Posterior vena cava (tissue), 2 donors: Measurements from ENCODE around the gene EGFR. TPM values are rescaled to one million over a fixed set of nuclear protein-coding genes. Genes with fewer than 3 reads are reported as not detected.
A peak's percentile ranks its signal among the peaks of the same experiment; 100 is the strongest.

ENCODE experiments used
- DNase-seq: peaks from one replicate; pipeline ENCODE4 v3.0.0-alpha.2; 2020; ENCODE audit warnings: low spot score
- intact Hi-C, 2 donors: fragments of 100-400 bp; cut with DNase I; formaldehyde crosslinking; loops; one replicate each; pipeline versions ENCODE4 v1.14.1 to v1.14.2; 2022 to 2023
- total RNA-seq, 2 donors: library from RNA; stranded (reverse); fragmentation: NEBNext Ultra II Directional; extraction: Animal tissue kit (Norgen Biotek cat#: 25700); gene quantifications; one replicate each; pipeline ENCODE4 v1.2.1, GENCODE V29; 2021
- donor health status: DM: yes; HTN: yes; CAD: no.
- donor health status: DM: yes; HTN: yes; CAD: no.

Gene EGFR
- total RNA-seq, 2 donors from 2014 or later: 80.8 to 87.2 TPM

DNA sequence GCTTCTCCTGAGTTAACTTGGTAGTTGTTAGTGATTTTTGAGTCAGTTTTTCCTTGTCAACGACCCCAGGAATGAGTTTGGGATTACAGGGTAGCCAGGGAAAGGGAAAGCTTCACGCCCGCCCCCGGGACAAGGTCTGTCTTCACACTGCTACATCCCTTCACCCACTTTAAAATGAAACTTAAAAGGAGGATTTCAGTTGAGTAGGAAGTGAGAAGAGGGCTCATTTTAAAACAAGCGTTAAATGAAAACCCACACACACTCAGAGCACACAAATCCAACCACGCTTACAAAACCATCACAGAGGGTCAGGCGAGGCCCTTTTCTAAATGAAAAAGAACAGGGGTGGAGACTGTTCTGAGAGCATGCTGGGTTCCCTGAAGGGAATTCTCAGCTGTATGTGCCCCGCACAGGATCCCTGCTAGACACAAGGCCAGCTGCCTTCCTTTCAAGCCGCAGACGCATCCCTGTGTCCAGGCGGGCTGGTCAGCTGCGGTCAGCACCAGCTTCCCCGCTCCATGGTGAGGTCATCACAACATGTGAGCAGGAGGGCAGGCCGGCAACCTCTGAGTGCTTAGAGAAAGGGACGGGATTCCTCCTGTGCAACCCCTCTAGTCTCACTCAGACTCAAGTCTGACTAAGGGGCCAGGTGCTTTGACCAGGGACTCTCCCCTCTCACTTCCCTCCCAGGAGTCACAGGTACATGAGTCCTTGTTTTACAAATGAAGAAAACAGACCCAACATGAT is 111.8 kb downstream of the EGFR start:
- intact Hi-C loops: no loop called here
- DNase-seq: no peak

DNA sequence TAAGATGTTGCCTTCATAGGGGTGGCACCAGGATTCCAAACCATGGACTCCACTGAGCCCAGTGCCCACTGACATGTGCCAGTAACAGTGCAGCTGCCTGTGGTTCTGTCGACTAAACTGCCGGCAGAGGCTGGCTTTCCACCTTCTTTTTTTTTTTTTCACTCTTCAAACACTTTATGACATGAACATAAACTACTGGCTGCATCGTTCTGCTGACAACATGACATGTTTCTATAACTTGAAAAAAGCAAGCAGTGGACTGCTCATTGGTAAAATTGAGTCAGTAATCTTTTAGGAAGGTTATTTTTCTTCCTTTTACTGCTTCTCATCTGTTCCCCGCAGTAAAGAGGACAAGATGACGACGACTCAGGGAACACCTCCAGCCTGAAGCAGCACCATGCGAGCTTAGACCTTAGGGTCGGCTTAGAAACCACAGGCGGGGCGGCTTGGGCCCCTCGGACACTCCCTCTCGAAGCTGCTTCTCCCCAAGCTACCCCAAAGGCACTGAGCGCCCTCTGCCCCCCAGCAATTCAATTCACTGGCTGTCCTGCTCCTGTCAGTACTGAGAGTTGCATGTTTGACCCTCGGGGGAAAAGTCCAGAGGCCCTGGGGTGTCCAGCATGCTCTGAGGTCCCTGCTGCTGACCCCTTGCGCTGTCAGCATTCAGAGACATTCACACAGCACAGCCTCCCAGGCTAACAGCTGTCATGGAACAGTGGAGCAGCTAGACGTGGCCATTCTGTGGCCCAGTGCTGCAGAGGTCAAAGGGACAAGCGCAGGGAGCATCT is 112.5 kb downstream of the EGFR start:
- intact Hi-C loops: no loop called here
- DNase-seq: no peak

DNA sequence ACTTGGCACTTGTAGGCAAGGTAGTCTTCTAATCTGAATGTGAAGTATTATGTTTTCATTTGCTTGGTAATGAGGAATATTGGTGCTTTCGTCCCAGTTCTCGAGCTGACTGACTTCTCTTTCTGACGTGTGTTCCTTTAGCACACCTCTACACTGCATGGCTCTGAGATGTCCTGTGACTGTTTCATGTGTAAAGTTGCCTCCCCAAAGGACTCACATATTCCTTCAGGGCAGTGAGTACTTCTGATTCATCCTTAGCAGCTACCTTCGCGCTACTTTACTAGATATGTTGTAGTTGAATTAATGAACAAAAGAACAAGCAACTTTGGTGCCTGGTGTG is 113.7 kb downstream of the EGFR start:
- DNase-seq: no peak
- intact Hi-C loops: loop anchor here in 1 of 2 donors (2.0 kb wide), 1 partner anchor 112 kb away; no protein-coding TSS in a partner anchor

DNA sequence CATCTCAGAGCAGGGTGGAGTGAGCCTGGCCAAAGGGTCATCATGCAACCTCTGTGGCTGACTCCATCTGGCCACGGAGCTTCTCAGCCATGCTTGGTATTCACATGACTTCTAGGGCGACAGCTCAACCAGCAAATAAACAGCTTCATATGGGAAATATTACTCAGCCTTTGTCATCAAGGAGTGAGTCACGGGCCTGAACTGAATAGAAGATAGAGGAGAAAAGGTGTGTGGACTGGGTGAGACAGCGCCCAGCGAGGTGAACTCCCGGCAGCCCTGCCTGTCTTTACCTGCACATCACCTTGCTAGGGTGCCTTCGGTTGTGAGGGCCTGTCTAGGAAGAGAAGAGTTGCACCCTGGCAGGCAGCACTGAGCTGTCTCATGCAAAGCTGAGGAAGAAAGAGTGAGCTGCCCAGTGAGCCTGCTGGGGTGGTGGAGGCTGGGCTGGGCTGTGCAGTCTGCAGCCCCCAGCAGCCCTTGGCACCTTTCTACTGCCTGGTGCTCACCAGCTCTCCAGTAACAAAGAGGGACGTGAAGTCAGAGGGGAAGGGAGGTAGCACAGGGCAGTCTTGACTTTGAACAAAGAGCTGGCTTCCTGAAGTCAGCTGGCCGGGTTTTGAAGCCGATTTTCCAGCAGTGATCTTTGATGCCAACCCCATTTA is 114.2 kb downstream of the EGFR start:
- intact Hi-C loops: loop anchor here in 1 of 2 donors (2.0 kb wide), 1 partner anchor 112 kb away; no protein-coding TSS in a partner anchor
- peak; percentile 91 for DNase-seq

DNA sequence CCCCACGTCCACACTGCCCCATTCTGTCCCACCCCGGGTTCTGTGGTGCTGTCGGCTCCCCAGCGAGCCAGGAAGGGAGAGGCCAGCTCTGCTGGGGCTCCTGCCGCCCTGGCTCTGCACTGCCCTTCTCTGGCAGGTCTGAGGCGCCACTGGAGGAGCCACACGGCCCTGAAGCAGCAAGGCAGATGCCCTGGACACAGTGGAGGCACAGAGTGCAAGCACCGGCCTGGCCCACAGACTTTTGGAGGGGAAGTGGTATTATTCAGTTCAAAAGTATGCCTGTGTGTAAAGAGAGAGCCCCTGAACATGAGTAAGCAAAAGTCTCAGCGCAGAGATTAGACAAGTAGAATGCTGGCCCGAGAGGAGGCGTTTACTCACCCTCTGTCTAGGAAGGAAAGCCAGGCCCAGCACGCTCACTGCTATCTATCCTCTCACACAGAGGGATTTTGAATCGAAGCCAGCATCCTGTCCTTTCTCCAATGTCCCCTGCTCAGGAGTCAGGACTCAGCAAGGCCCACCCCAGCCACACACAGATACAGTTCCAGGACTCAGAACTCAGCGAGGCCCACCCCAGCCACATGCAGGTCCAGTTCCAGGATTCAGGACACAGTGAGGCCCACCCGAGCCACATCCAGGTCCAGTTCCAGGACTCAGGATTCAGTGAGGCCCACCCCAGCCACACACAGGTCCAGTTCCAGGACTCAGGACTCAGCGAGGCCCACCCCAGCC is 115.0 kb downstream of the EGFR start:
- intact Hi-C loops: loop anchor here in 1 of 2 donors (2.0 kb wide), 1 partner anchor 113 kb away; no protein-coding TSS in a partner anchor
- peak; percentile 91 for DNase-seq

DNA sequence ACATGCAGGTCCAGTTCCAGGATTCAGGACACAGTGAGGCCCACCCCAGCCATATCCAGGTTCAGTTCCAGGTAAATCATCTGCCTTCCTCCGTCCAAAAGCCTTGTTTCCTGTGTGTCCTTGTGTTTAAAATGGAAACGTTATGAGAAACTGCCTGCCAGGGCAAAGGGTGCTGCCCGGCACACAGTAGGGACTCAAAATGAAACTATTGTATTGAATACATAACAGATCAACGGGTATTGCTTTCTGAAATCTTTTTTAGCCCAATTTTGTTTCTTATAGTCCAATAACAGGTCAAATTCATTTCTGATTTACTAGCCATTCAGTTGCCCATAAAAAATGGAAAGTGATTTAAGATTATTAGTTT is 115.5 kb downstream of the EGFR start:
- DNase-seq: no peak
- intact Hi-C loops: no loop called here

DNA sequence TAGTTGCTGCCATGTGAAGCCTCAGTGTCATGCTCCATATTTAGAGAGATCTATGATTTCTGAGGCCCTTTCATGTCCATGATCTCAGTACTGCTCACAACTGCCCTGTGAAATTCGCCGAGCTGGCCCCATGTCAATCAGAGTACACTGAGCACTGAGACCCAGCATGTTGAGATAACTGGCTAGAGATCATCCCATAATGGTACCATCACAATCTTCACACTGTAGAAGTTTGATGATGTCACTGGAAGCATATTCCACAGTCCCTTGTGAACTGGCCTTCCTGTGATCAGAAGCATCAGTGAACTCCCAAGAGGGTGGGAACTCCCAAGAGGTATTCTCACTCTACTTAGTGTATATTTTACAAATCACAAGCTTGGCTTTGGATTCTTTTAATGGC is 116.0 kb downstream of the EGFR start:
- no peak for DNase-seq
- intact Hi-C loops: no loop called here

DNA sequence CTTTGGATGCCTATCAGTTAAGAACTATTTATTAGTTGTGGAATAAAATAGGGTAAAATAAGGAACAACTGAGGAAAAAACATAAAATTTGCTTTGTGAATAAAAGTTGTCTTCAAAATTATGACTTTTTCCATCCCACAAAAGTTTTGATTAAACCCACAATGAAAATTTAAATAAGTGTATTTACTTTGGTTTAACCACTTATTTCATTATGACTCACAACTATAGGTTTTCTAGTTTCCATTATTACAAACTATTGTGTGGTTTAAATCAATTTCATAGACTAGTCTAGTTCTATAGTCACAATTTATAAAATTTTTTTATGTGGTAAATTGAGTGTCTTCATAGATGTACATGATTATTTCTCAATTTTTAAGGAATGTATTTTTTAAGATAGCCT is 116.6 kb downstream of the EGFR start:
- DNase-seq: no peak
- intact Hi-C loops: no loop called here

DNA sequence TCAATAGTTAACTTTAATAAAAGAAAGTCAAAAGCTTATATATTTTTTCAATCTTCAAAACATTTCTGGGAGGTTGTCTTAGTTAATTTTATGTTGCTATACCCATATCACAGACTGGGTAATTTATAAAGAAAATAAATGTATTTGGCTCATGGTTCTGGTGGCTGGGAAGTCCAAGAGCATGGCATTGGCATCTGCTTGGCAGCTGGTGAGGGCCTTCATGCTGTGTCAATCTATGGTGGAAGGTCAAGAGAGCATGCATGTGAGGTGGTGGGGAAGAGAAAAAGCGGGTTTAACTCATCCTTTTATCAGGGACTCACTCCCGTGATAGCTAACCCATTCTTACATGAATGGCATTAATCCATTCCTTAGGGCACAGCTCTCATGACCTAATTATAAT is 119.8 kb downstream of the EGFR start:
- intact Hi-C loops: no loop called here
- no peak for DNase-seq

DNA sequence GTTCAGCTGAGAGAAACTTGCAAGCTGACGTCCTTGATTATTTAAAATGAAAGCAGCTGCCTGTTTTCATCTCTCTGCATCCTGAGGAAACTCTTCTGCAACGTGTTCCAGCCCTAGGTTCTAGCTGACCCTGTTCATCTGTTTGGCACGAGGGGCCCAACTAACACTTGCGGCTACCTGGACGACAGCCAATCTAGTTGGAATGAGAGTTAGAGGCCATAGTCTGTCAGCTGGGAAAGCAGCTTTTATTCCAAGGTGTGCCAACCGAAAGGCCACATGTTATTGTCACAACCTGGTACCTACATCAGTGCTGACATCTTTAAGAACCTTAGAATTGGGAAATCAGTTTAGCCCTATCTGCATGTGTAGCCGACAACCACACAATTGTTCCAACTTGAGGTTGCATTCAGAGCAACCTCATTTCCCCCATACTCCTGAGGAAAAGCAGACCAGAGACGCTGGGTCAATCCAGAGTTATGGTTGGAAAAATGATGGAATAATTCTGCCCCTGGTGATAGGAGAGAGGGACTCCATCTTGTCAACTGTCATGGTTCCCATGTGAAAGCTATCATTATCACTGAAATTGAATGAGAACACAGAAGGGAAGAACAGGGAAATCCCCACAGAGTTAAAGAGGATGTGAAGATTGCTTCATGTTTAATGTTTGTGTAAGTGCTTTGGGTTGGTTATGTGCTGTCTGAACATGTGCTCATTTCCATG is 121.6 kb downstream of the EGFR start:
- intact Hi-C loops: no loop called here
- DNase-seq: no peak

DNA sequence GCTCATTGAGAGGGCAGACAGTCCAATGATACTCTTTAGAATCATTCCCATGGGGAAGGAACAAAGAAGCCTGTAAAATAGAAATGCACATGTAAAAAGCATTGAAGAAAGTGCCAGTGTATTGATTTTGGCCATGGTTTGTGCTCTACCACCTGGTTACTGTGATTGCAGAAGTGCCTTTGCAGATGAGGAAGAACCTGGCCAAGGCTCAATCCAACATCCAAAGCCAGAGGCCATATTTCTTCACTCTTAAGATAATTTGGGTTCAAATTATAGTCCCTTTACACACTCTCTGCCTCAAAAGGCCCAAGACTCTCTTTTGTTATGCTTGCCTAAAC is 122.1 kb downstream of the EGFR start:
- intact Hi-C loops: no loop called here
- DNase-seq: no peak

DNA sequence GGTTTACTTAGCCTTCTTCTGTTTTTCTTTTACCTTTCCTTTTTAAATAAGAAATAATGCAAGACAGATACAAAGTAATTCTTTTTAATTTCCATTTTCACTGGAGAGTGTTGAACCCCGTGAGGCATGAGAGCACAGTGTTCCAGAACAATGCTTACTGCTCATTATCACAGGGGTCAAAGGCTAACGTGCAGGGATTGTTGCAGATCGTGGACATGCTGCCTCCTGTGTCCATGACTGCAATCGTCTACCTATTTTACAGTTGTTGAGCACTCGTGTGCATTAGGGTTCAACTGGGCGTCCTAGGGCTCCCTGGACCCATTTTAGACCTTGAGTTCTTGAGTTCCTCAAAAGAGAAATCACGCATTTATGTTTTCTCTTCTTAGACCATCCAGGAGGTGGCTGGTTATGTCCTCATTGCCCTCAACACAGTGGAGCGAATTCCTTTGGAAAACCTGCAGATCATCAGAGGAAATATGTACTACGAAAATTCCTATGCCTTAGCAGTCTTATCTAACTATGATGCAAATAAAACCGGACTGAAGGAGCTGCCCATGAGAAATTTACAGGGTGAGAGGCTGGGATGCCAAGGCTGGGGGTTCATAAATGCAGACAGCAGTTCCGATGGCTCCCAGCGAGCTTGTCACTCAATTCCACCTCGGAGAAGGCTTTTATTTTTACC is 124.2 kb downstream of the EGFR start:
- intact Hi-C loops: no loop called here
- DNase-seq: no peak

DNA sequence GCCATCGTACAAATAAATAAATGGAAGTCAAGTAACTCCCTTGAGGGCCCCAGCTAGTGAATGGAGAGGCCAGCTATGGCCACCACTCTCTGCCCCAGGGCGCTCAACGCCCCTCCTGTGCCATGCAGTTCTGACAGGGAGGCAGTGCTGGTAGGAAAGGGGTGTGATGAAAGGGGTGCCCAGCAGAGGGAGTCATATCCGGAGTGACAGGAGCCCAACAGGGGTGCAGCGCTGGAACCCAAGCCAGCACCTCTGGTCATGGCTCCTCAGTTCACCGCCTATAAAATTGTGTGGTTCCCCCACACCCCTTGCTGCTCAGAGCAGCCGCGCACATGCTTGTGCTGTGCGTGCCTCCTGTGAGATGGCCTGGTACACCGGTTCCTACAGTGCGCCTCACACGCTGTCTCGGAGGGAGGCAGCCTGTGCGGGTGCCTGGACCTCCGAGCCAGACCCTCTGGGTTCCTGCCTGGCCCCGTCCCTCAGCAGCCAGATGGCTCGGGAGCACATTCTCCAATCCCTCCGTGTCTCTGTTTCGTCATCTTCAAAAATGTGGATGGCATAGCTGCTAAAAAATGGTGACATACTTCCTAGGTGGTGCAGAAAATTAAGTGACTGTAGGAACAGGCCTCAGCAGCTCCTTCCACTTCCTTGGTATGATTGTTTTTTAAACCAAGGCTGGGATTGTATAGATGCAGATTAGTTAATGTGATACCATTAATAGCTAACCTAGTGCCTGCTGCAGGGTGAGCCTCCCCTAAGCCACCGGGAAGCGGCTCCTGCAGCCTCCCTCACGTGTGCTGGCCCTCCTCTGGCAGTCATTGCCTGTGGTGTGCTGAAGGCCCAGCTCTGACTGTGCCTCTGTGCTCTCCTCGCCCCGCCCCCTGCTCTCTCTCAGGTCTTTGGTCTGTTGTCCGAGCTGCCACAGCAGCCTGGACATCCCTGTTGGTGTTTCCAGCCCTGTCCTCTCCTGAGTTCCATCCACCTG is 125.8 kb downstream of the EGFR start:
- no peak for DNase-seq
- intact Hi-C loops: loop anchor here in 1 of 2 donors (1.0 to 2.0 kb wide), 2 partner anchors 40 to 60 kb away; no protein-coding TSS in a partner anchor

DNA sequence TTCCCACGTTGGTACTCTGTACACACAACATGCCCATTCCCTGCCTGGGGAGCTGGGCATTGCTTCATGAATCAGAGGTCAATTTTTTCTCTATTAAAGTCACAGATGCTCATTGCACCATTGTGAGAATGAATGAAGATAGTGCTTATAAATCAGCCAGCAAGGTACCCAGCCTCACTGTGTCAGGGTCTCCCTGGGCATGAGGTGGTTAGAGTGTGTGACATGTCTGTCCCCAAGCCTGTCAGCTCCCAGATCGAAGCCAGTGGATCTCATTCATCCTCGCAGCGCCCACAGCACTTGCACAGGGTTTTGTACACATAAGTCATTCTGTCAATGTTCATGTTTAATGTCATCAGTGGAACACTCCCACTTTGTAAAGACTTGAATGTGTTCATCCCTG is 126.8 kb downstream of the EGFR start:
- intact Hi-C loops: loop anchor here in 1 of 2 donors (2.0 kb wide), 1 partner anchor 61 kb away; no protein-coding TSS in a partner anchor
- no peak for DNase-seq

DNA sequence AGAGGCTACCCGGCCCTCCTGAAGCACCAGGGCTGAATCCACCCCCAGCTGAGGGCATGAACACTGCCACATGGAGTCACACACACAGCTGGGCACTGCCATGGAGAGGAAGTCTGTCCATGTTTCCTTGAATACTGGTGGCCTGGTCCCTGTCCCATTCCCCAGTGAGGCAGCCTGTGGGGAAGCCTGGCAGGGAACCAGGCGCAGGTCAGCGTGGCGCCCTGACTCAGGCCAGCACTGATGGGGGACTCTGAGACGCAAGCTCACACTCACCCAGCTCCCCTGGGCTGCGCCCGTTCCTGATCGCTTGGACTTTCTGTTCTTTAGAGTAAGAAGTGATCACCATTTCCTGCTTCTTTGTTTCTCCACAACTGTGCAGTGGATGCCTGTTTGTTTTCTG is 128.3 kb downstream of the EGFR start:
- intact Hi-C loops: no loop called here
- no peak for DNase-seq

DNA sequence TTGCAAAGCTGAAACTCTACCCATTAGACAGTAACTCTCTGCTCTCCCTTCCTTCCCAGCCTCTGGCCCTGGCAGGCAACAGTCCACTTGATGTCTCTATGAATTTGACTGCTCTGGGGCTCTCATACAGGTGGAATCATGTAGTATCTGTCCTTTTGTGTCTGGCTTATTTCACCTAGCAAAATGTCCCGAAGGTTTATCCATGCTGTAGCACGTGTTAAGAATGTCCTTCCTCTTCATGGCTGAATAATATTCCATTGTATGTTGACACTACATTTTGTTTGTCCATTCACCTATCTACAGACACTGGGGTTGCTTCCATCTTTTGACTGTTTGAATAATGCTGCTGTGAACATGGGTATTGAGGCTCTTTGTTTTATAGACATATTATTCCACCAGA is 128.9 kb downstream of the EGFR start:
- intact Hi-C loops: no loop called here
- no peak for DNase-seq

DNA sequence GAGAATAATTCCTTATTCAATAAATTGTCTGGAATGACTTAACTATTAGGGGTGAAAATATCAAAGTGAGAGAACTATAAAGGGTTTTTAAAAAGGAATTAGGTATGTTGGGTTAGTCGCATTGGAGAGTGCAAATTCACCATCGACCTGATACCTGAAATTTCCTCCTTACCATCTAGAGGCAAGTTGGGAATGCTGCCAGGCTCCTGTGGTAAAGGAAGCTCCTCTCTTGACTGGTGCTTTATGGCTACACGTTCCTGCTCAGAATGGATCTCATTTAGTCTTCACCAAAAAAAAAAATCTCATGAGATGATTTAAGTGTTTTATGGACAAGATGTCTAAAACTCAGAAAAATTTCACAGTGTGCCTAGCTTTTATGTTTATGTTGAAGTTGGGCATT is 129.8 kb downstream of the EGFR start:
- intact Hi-C loops: no loop called here
- DNase-seq: no peak
